ENCODE data around the gene GRB10. TPM values are rescaled to one million over a fixed set of nuclear protein-coding genes. Genes with fewer than 3 reads are reported as not detected.

Gene GRB10
- total and polyA plus RNA-seq, 2 experiments from 2014 or later: 35.0 to 154 TPM

DNA sequence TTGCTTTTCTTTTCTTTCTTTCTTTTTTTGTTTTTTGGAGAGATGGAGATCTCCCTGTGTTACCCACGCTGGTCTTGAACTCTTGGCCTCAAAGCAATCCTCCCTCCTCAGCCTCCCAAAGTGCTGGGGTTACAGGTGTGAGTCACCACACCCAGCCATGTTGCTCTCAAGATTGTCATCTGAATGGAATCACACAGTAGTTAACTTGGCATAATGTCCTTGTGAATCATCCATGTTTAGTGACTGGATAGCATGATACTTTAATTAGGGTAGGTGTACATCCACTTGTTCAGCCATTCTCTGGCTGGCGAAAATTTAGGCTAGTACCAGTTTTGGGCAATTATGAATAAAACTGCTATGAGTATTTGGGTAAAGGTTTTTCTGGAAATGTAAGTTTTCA is 15.4 kb upstream of the GRB10 start:
- H3K36me3 Mint-ChIP-seq (ENCODE audit: low read depth): peaks cover 5% of the 10 kb centered on the region; the same call in 2 of the 3 replicates
- H3K4me3 Mint-ChIP-seq: no peak overlapping the region
- ATAC-seq (no peak), DNase-seq (ENCODE audit: low spot score) (no peak)
- H3K36me3 ChIP-seq (ENCODE audit: insufficient read depth): no peaks in the 10 kb centered on the region
- H3F3A ChIP-seq (replicated peaks; ENCODE audit: low read depth): 0 out of 2 replicates have a peak, but pooled peaks cover 4% of the 10 kb centered on the region
- H4K20me1 ChIP-seq (replicated peaks; ENCODE audit: insufficient read depth): 0 out of 2 replicates have a peak, but pooled peaks cover 2% of the 10 kb centered on the region
- no peaks in the 10 kb centered on the region for H3K79me2 ChIP-seq (replicated peaks; ENCODE audit: insufficient read depth)
- H3K4me3 ChIP-seq: no peak overlapping the region
- H3K4me2 ChIP-seq: no peak overlapping the region
- TF ChIP-seq EZH2phosphoT487 (IDR thresholded peaks at IDR 0.05; ENCODE audit: unreplicated experiment) (no peak), ZNF331 (CRISPR knock-in tag; IDR thresholded peaks at IDR 0.05; ENCODE audit: low read depth) (no peak), ZNF114 (CRISPR knock-in tag; IDR thresholded peaks at IDR 0.05) (no peak), JUNB (IDR thresholded peaks at IDR 0.05; ENCODE audit: unreplicated experiment) (no peak), STAT1 (IDR thresholded peaks at IDR 0.05; ENCODE audit: unreplicated experiment) (no peak), CREB1 (CRISPR knock-in tag; IDR thresholded peaks at IDR 0.05; ENCODE audit: low read depth) (no peak)
- TF ChIP-seq, protein P1, sequence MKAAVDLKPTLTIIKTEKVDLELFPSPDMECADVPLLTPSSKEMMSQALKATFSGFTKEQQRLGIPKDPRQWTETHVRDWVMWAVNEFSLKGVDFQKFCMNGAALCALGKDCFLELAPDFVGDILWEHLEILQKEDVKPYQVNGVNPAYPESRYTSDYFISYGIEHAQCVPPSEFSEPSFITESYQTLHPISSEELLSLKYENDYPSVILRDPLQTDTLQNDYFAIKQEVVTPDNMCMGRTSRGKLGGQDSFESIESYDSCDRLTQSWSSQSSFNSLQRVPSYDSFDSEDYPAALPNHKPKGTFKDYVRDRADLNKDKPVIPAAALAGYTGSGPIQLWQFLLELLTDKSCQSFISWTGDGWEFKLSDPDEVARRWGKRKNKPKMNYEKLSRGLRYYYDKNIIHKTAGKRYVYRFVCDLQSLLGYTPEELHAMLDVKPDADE (IDR thresholded peaks at IDR 0.05): no peak
- TF ChIP-seq, protein P2, sequence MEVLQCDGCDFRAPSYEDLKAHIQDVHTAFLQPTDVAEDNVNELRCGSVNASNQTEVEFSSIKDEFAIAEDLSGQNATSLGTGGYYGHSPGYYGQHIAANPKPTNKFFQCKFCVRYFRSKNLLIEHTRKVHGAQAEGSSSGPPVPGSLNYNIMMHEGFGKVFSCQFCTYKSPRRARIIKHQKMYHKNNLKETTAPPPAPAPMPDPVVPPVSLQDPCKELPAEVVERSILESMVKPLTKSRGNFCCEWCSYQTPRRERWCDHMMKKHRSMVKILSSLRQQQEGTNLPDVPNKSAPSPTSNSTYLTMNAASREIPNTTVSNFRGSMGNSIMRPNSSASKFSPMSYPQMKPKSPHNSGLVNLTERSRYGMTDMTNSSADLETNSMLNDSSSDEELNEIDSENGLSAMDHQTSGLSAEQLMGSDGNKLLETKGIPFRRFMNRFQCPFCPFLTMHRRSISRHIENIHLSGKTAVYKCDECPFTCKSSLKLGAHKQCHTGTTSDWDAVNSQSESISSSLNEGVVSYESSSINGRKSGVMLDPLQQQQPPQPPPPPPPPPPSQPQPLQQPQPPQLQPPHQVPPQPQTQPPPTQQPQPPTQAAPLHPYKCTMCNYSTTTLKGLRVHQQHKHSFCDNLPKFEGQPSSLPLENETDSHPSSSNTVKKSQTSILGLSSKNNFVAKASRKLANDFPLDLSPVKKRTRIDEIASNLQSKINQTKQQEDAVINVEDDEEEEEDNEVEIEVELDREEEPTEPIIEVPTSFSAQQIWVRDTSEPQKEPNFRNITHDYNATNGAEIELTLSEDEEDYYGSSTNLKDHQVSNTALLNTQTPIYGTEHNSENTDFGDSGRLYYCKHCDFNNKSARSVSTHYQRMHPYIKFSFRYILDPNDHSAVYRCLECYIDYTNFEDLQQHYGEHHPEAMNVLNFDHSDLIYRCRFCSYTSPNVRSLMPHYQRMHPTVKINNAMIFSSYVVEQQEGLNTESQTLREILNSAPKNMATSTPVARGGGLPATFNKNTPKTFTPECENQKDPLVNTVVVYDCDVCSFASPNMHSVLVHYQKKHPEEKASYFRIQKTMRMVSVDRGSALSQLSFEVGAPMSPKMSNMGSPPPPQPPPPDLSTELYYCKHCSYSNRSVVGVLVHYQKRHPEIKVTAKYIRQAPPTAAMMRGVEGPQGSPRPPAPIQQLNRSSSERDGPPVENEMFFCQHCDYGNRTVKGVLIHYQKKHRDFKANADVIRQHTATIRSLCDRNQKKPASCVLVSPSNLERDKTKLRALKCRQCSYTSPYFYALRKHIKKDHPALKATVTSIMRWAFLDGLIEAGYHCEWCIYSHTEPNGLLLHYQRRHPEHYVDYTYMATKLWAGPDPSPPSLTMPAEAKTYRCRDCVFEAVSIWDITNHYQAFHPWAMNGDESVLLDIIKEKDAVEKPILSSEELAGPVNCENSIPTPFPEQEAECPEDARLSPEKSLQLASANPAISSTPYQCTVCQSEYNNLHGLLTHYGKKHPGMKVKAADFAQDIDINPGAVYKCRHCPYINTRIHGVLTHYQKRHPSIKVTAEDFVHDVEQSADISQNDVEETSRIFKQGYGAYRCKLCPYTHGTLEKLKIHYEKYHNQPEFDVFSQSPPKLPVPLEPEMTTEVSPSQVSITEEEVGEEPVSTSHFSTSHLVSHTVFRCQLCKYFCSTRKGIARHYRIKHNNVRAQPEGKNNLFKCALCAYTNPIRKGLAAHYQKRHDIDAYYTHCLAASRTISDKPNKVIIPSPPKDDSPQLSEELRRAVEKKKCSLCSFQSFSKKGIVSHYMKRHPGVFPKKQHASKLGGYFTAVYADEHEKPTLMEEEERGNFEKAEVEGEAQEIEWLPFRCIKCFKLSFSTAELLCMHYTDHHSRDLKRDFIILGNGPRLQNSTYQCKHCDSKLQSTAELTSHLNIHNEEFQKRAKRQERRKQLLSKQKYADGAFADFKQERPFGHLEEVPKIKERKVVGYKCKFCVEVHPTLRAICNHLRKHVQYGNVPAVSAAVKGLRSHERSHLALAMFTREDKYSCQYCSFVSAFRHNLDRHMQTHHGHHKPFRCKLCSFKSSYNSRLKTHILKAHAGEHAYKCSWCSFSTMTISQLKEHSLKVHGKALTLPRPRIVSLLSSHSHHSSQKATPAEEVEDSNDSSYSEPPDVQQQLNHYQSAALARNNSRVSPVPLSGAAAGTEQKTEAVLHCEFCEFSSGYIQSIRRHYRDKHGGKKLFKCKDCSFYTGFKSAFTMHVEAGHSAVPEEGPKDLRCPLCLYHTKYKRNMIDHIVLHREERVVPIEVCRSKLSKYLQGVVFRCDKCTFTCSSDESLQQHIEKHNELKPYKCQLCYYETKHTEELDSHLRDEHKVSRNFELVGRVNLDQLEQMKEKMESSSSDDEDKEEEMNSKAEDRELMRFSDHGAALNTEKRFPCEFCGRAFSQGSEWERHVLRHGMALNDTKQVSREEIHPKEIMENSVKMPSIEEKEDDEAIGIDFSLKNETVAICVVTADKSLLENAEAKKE (CRISPR knock-in tag; IDR thresholded peaks at IDR 0.05): no peak
- 0 out of 2 replicates have a peak, but pooled peaks cover 12% of the 10 kb centered on the region for H3K4me1 ChIP-seq (ENCODE audit: insufficient read depth)
- H3K4me1 Mint-ChIP-seq: peaks cover 14% of the 10 kb centered on the region
- H3K27me3 Mint-ChIP-seq (ENCODE audit: insufficient read depth, low read depth, poor library complexity): peaks cover 23% of the 10 kb centered on the region
- H3K27ac Mint-ChIP-seq: no peak overlapping the region
- H3K9me2 ChIP-seq (ENCODE audit: insufficient read depth): peaks cover 3% of the 10 kb centered on the region; the same call in 1 of the 2 replicates
- peaks cover 11% of the 10 kb centered on the region for H3K9me3 Mint-ChIP-seq
- H3K27ac ChIP-seq (ENCODE audit: low read depth): no peak overlapping the region
- H2AFZ ChIP-seq: no peak overlapping the region
- peaks cover 26% of the 10 kb centered on the region for H3K27me3 ChIP-seq (ENCODE audit: insufficient read depth)

All from GM23338 (cell line).